Posterior cingulate gyrus (tissue), 11 donors: Measurements from ENCODE around the gene MUC7.

Experiments
- DNase-seq, 10 donors: peaks; one replicate each; pipeline versions ENCODE4 v3.0.0 to v3.0.0-alpha.2; 2020 to 2021; ENCODE audit warnings: mixed read lengths in 3 of 10
- intact Hi-C: fragments of 100-400 bp; cut with DNase I; formaldehyde crosslinking; loops from one replicate; pipeline ENCODE4 v1.15.1; 2023

MUC7 gene

GRCh38 chr4:70531981-70532380 is 60.0 kb downstream of the MUC7 start:
- intact Hi-C loops: no loop called here

More at GRCh38 chr4:70531981-70532380, 60.0 kb downstream of the MUC7 start:
- no peak for DNase-seq
